Neural progenitor cell (in vitro differentiated cells): ENCODE results near the gene AKR7A3.

Experiments used
- EZH2 ChIP-seq: fragments of 200-600 bp; sonication (generic); IDR thresholded peaks from 2 replicates; pipeline ENCODE4 v1.6.1; 2017; ENCODE audit warnings: antibody characterized with exemption, mild to moderate bottlenecking, moderate library complexity
- TF ChIP-seq, protein P1 (sequence below): fragments of 200-600 bp; sonication (generic); IDR thresholded peaks from 2 replicates; pipeline ENCODE4 v1.5.1; 2017; ENCODE audit warnings: antibody characterized with exemption, mild to moderate bottlenecking

DNA sequence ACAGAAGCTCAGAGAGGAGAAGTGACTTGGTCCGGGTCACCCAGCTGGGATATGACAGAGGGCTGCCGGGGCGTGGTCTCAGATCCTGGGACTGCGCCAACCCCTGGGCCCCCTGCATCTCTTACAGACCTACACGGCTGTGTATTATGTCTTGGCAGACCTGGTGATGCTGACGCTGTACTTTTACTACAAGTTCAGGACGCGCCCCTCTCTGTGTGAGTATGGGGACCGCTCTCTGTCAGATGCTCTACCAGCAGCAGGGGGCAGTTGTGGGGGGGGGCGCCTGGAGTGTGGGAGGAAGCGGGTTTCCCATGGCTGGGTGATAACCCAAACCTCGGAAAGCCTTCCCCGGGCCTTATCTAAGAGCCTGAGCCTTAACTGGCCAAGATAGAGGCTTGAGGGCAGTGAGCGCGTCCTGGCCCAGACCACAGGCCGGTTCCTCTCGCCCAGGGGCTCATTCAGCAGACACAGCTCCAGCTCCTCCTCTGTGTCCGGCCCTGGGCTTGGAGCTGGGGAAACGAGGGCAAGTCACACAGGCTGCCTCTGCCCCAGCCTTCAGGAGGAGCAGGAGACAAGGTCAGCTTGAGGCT, 36.9 kb upstream of the AKR7A3 start:
- TF ChIP-seq, protein P1, sequence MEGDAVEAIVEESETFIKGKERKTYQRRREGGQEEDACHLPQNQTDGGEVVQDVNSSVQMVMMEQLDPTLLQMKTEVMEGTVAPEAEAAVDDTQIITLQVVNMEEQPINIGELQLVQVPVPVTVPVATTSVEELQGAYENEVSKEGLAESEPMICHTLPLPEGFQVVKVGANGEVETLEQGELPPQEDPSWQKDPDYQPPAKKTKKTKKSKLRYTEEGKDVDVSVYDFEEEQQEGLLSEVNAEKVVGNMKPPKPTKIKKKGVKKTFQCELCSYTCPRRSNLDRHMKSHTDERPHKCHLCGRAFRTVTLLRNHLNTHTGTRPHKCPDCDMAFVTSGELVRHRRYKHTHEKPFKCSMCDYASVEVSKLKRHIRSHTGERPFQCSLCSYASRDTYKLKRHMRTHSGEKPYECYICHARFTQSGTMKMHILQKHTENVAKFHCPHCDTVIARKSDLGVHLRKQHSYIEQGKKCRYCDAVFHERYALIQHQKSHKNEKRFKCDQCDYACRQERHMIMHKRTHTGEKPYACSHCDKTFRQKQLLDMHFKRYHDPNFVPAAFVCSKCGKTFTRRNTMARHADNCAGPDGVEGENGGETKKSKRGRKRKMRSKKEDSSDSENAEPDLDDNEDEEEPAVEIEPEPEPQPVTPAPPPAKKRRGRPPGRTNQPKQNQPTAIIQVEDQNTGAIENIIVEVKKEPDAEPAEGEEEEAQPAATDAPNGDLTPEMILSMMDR: no peak
- TF ChIP-seq EZH2: no peak
